Motor neuron (in vitro differentiated cells): ENCODE measurements around the gene RAC2. TPM values are rescaled to one million over a fixed set of nuclear protein-coding genes. Genes with fewer than 3 reads are reported as not detected.

Experiments used
- ATAC-seq, 8 experiments: fragments of 200-7000 bp; cut with Tn5 transposase; replicated peaks in 6 of 8; 2 replicates each; pipeline ENCODE4 v1.8.0; 2021; ENCODE audit warnings: mild to moderate bottlenecking in 8 of 8, moderate library complexity in 8 of 8
- H3K27ac ChIP-seq, 2 donors: fragments of 250-450 bp; sonication (Bioruptor Pico); 2 replicates each; pipeline ENCODE4 v1.9.0; 2021; ENCODE audit warnings: antibody characterized with exemption in 2 of 2, mild to moderate bottlenecking in 2 of 2, moderate library complexity in 1 of 2
- H3K4me1 ChIP-seq, 2 donors: fragments of 250-450 bp; sonication (Bioruptor Pico); replicated peaks in 1 of 2; 2 replicates each; pipeline ENCODE4 v1.6.1; 2021; ENCODE audit warnings: antibody characterized with exemption in 2 of 2, mild to moderate bottlenecking in 2 of 2, moderate library complexity in 1 of 2
- H3K4me3 ChIP-seq, 5 donors: fragments of 250-450 bp; sonication (Bioruptor Pico); 2 replicates each; pipeline ENCODE4 v1.9.0; 2021; ENCODE audit warnings: antibody characterized with exemption in 5 of 5, mild to moderate bottlenecking in 5 of 5, moderate library complexity in 4 of 5
- WGBS, 10 experiments: fragments of 450-650 bp; shearing (Covaris generic); methylation state at CpG; one replicate each; pipeline ENCODE4 v1.0.0; 2022; 5-methylcytosine and 5-hydroxymethylcytosine counted together
- in situ Hi-C, 9 experiments: fragments of 400-800 bp; cut with MboI; loops; one replicate each; pipeline ENCODE4 v1.15.0; 2021; ENCODE audit warnings: low sequenced_read_pairs in 9 of 9, low pct_unique_long_range_greater_than_20kb in 2 of 9; ENCODE audit not compliant: unreplicated experiment in 9 of 9
- total RNA-seq, 8 experiments: library from RNA; unstranded; fragments of 300-600 nt; gene quantifications; 2 replicates each; pipeline versions ENCODE4 v1.2.3 to v1.2.4, GENCODE V29; 2022

Gene RAC2
- total RNA-seq, 8 experiments from 2014 or later: 0.33 to 94.3 (median 3.1) TPM; not detected in 1

DNA sequence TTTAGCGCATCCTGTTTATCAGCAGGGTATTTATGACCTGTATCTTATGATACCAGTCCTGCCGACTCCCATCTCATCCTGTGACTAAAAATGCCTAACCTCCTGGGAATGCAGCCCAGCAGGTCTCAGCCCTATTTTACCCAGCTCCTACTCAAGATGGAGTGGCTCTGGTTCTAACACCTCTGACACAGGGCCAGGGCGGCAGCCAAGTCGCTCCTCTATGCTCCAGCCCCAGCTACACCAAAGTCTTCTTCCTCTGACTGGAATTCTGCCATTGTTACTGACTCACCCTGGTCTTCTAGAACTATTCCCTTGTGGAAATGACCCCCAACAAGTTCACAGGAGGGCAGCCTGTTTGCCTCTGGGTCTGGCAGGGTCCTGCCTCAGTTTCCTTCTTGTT is 48.1 kb downstream of the RAC2 start:
- H3K27ac ChIP-seq: no peak overlapping the region
- in situ Hi-C loops: no loop called here
- 83 to 100% (median 96%) methylated on average over 1 to 3 of the region's 4 CpGs; no CpG with 5 or more reads in 4 of the 10 experiments for WGBS, 10 experiments
- peaks cover 4 to 17% of the 10 kb centered on the region in 2 donors for H3K4me1 ChIP-seq
- no peak overlapping the region for H3K4me3 ChIP-seq
- ATAC-seq: no peak

DNA sequence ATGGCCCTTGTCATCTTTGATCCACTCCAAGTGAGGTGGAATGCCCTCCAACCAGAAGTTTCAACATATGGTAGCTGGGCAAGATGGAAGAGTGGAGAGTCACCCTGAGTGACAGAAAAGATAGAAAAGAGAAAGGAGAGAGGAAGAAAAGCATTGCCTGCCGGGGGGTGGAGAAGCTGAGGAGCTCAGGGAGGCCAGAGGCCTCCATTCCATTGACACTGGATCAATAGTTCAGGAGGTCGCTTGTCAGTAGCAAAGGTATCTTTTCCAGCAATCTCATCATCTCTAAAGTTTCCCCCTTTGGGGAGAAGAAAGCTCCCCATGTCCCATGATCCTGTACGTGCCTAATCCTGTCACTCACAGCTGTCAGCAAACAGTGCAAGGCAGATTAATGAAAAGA is 49.3 kb downstream of the RAC2 start:
- no peak for ATAC-seq
- Histone ChIP-seq H3K27ac (no peak overlapping the region), H3K4me1 (peaks cover 4 to 17% of the 10 kb centered on the region in 2 donors), H3K4me3 (no peak overlapping the region)
- in situ Hi-C loops: no loop called here
- 40 to 100% (median 83%) methylated on average over 1 to 2 of the region's 3 CpGs; no CpG with 5 or more reads in 3 of the 10 experiments for WGBS, 10 experiments

DNA sequence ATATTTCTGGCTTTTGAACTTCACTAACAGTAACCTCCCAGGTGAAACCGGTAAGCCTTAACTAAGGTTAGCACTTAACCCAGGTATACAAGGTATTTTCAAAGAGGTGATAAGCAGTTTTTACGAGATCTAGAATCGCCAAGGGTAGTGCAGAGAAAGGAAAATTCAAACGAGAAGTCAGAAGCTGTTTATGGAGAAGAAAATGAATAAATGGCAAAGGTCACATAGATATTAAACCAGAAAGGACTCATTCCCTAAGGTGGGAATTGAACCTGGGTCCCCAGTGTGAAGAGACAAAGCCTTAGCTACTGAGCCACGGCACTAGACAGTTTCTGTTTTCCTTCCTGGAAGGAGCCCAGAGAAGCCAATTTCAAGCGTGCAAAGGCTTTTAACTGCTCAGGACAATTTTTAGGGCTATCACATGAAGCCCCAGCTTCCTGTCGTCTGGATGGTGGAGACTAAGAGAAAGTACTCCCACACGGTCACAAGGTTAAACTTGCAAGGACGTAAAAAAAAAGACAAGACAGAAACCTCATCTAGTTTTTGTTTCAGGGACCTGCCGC is 50.4 kb downstream of the RAC2 start:
- Histone ChIP-seq H3K4me3 (no peak overlapping the region), H3K27ac (no peak overlapping the region), H3K4me1 (peaks cover 9 to 18% of the 10 kb centered on the region in 2 donors)
- no peak for ATAC-seq
- 59 to 91% (median 82%) methylated on average over 4 to 10 of the region's 10 CpGs; no CpG with 5 or more reads in 1 of the 10 experiments for WGBS, 10 experiments
- in situ Hi-C loops: no loop called here

DNA sequence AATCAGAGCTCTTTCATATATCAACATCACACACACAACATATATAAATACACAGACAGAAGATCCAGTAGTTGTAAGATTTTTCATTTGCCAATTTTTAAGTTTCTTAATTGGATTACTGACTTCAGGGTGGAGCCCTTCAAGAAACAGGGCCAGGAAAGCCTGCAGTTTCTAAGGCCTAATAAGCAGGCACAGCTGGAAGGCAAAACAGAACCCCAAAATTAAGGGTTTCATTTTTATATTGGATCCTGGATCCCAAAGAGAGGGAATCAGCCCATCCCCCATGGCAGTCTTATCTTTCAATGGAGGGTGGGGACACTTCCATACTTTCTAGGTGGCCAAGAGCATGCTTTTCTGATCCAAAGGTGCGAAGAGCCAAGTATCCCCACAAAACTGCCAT is 51.3 kb downstream of the RAC2 start:
- in situ Hi-C loops: no loop called here
- peaks cover 12 to 22% of the 10 kb centered on the region in 2 donors for H3K4me1 ChIP-seq
- no peak overlapping the region for H3K4me3 ChIP-seq
- ATAC-seq: no peak
- WGBS, 10 experiments: 88 to 100% (median 100%) methylated on average over 1 of the region's 1 CpG; no CpG with 5 or more reads in 4 of the 10 experiments
- H3K27ac ChIP-seq: no peak overlapping the region

DNA sequence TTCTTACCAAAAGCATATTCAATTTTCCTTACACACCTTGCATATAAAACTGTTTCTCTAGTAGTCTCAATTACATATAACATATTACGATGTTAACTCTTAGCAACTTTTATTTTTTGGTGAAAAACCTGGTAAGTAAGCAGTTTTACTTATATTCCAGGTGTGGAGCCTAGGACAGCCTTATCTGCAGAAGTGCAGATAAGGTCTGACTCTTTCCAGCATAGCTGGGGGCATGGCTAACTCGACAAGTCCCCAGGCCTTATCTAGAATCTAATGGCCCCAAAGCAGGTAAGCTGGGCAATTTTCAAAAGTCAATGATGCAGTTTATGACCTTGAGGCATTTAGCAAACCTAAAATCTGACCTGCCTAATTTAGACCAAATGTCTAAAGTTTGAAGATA is 51.9 kb downstream of the RAC2 start:
- WGBS, 10 experiments: 83 to 100% (median 100%) methylated on average over 1 to 2 of the region's 2 CpGs
- in situ Hi-C loops: no loop called here
- no peak overlapping the region for H3K4me3 ChIP-seq
- peaks cover 12 to 19% of the 10 kb centered on the region in 2 donors for H3K4me1 ChIP-seq
- ATAC-seq: no peak
- no peak overlapping the region for H3K27ac ChIP-seq

DNA sequence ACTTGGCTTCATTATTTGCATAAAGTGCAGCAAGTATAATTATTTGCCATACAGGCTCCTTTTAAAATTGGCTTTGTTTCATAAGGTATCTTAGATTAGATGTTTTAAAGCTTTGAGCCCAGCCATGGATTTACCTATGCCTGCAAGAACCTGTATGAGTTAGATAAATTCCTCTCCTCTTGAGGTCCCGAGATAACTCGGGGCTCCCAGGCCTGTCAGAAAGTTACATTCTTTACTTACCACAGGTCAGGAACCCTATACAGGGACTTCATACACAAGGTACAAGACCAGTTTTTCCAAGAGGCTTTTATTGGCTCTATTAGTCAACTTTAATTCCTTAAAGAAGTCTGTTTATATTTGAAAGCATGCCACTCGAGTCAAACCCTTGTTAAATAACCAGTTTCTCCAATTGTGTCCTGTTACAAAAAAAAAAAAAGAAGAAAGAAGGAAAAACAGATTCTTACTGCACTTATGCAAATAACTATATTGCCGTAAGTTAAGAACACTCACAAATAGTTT is 53.7 kb downstream of the RAC2 start:
- no peak for ATAC-seq
- 51 to 97% (median 80%) methylated on average over 2 to 4 of the region's 4 CpGs for WGBS, 10 experiments
- in situ Hi-C loops: no loop called here
- Histone ChIP-seq H3K4me3 (no peak overlapping the region), H3K27ac (no peak overlapping the region), H3K4me1 (peaks cover 12 to 16% of the 10 kb centered on the region in 2 donors)

DNA sequence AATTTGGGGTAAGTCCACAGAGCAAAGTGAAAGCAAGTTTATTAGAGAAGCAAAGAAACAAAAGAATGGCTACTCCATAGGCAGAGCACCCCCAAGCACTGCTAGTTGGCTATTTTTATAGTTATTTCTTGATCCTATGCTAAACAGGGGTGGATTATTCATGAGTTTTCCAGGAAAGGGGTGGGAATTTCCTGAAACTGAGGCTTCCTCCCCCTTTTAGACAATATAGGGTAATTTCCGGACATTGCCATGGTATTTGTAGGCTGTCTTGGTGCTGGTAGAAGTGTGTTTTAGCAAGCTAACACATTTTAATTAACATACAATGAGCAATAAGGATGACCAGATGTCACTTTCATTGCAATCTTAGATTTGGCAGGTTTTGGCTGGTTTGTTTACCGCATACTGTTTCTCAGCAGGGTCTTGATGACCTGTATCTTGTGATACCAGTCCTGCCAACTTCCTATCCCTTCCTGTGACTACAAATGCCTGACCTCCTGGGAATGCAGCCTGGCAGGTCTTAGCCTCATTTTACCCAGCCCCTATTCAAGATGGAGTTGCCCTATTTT is 55.1 kb downstream of the RAC2 start:
- Histone ChIP-seq H3K27ac (no peak overlapping the region), H3K4me3 (no peak overlapping the region), H3K4me1 (peaks cover 12 to 16% of the 10 kb centered on the region in 2 donors)
- in situ Hi-C loops: no loop called here
- ATAC-seq: peak in 7 of 8 experiments; percentile 7 to 59 (median 22)
- 0 to 100% (median 51%) methylated on average over 1 to 2 of the region's 2 CpGs; no CpG with 5 or more reads in 4 of the 10 experiments for WGBS, 10 experiments

DNA sequence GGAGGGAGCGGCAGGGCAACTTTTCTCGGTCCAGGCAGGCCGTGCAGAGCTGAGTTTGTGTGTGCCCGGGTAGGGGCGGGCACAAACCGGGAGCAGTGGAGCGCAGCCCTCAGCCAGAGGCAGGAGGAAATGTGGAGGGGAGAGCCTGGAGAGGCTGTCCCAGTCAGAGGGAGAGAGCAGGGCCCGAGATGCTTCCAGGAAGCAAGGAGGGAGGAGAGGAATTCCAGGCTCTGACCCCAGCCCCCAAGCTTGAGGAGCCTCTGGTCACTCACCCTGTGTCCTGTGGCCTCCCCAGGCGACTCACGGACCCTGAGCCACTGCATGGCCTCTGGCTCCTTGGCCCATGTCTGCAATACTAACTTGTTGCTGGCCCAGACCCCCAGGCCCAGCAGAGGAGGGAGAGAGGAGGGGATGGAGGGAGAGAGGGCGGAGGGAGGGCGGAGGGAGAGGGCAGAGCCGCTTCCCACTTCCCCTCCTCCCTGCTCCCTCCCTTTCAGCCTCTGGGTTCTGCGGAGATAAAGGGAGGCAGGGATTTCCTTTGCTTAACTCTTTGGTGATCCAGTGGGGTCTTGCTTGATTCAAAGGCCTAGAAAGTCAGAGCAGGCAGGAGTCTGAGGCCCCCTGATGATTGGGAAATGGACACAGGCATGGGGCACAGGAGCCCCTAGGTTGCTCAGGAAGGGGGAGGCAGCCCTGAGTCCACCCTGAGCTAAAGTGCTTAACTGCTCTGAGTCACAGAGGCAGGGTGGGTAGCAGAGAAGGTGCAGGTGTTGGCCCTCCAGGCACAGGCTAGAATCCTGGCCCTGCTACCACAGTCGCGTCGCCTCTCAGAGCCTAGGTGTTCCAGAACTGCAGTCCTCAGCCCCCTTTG is 55.9 kb downstream of the RAC2 start, which contains the start of gene C1QTNF6:
Gene C1QTNF6, minus strand, starts transcription at position 357 of the 871 bp plus-strand sequence. Its CDS starts 34 bp downstream, at position 323.
- in situ Hi-C loops: no loop called here
- H3K4me3 ChIP-seq: peak within 1 kb of the TSS in 1 of 5 donors; percentile 20
- H3K27ac ChIP-seq: no peak within 1 kb of the TSS
- 0 to 47% (median 0%) methylated on average over 1 to 4 of the region's 17 CpGs; no CpG with 5 or more reads in 7 of the 10 experiments for WGBS, 10 experiments
- peaks cover 12 to 16% of the 10 kb centered on the region in 2 donors for H3K4me1 ChIP-seq
- ATAC-seq: peak; percentile 36 to 92 (median 85)

DNA sequence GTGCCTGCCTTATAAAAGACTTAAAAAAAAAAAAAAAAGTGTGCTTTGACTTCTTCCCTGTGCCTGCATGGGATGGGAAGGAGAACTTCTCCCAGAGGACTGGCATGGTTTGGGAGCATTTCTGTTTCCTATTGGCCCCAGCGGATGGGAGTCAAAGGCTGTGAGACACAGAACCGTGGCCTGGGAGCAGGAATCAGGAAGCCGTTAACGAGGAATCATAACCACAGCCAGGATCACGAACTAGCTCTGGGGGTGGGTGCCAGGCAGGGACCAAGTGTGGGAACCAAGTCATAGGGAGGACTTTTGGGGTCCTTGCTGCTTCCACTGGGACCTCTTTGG is 56.5 kb downstream of the RAC2 start:
- in situ Hi-C loops: no loop called here
- ATAC-seq: no peak
- peak overlapping the region in 1 of 5 donors; percentile 20 for H3K4me3 ChIP-seq
- no peak overlapping the region for H3K27ac ChIP-seq
- WGBS, 10 experiments: 0 to 83% (median 13%) methylated on average over 1 to 5 of the region's 5 CpGs; no CpG with 5 or more reads in 3 of the 10 experiments
- peaks cover 12 to 16% of the 10 kb centered on the region in 2 donors for H3K4me1 ChIP-seq

DNA sequence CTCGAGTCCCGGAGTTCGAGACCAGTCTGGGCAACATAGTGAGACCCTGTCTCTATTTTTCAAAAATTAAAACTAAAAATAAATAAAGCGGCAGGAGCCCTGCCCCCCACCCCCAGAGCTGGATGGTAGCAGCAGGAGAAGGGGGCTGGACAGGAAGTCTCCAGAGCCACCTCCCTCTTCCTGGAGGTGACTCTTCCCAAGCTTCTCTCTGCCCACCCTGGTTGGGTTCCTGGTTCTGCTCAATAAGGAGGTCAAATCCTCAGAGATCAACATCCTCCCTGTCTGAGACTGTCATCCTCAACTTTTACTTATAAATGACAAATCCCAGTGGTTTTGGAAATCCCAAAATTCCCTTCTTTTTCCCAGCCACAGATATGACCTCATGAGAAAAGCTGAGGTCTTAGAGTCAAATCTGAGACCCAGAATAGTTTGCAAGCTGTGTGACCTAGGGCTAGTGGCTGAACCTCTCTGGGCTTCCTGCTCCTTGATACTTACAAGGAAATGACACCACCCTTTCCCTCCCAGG is 57.0 kb downstream of the RAC2 start:
- Histone ChIP-seq H3K4me1 (peaks cover 12 to 16% of the 10 kb centered on the region in 2 donors), H3K4me3 (no peak overlapping the region), H3K27ac (no peak overlapping the region)
- in situ Hi-C loops: no loop called here
- ATAC-seq: peak in 2 of 8 experiments; percentile 1 to 4
- 0 to 100% (median 90%) methylated on average over 1 to 3 of the region's 4 CpGs; no CpG with 5 or more reads in 3 of the 10 experiments for WGBS, 10 experiments

DNA sequence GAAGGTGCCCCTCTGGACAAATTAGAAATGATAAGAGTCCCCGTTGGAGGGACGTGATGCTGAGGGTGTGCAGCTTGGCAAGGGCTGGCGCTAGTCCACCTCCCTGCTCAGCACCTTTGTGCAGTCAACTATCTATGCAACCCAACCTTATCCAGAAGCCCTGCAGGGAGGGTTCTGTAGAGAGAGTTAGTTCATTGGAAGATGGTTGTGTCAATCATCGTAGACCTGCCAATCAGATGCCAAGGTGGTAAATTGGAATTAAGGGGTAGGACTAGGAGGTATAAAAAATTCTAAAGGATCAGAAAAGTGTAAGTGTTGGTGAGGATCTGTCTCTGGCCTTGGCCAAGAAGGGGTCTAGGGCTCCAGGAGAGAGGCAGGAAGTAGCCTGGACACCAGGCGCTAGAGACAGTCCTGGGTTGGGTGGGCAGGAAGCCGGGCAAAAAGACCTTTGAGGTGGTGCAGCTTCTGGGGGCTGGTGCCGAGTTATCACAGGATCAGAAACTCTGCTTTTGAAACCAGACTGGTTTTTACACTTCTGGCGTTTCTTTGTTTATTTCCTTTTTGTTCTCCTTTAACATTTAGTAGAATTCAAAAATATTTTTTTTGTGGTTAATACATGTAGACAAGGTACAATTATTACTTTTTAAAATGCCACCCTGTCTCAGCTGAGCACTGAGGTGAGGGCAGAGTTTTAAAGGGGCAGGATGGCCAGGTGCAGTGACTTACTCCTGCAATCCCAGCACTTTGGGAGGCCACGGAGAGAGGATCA is 57.7 kb downstream of the RAC2 start:
- Histone ChIP-seq H3K4me3 (no peak overlapping the region), H3K27ac (no peak overlapping the region), H3K4me1 (peaks cover 12 to 16% of the 10 kb centered on the region in 2 donors)
- ATAC-seq: peak in 2 of 8 experiments; percentile 1 to 9
- in situ Hi-C loops: no loop called here
- 68 to 94% (median 86%) methylated on average over 1 to 9 of the region's 9 CpGs; no CpG with 5 or more reads in 1 of the 10 experiments for WGBS, 10 experiments

DNA sequence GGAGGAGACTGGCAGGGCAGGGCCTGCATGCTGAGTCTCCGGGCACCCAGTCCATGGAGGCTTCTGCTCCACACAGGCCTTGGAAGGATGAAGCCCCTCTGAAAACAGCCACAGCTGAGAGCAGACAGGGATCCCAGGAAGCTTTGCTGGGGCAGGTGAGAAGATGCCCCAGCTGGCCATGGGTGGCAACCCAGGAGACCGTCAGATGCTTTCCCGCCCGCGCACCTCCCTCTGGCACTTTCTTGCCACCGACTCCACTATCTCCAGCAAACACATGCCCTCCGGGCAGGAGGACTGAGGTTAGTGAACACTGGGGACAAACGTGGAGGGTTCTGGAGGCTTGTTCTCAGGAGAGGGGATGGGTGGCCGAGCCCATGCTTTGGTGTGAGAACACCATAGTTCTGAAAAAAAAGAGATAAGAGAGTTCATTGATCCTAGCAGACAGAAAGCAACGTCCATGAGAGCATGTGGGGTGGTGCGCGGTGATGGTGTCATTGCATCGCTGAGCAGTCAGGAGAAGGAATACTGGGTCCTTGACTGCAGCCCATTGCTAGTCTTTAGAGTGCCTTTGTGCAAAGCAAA is 58.3 kb downstream of the RAC2 start:
- in situ Hi-C loops: no loop called here
- H3K27ac ChIP-seq: no peak overlapping the region
- no peak for ATAC-seq
- H3K4me3 ChIP-seq: no peak overlapping the region
- 79 to 100% (median 100%) methylated on average over 1 to 5 of the region's 13 CpGs; no CpG with 5 or more reads in 3 of the 10 experiments for WGBS, 10 experiments
- H3K4me1 ChIP-seq: peaks cover 12 to 16% of the 10 kb centered on the region in 2 donors
